Measurements from ENCODE around the gene FOLR1.

FOLR1 gene

GRCh38 chr11:72236083-72236697 lies 44.2 kb downstream of the FOLR1 start:
- TF ChIP-seq, protein P1, sequence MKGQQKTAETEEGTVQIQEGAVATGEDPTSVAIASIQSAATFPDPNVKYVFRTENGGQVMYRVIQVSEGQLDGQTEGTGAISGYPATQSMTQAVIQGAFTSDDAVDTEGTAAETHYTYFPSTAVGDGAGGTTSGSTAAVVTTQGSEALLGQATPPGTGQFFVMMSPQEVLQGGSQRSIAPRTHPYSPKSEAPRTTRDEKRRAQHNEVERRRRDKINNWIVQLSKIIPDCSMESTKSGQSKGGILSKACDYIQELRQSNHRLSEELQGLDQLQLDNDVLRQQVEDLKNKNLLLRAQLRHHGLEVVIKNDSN (IDR thresholded peaks at IDR 0.05): no peak
- TF ChIP-seq NFIC (IDR thresholded peaks at IDR 0.05): no peak
- TF ChIP-seq, protein P2, sequence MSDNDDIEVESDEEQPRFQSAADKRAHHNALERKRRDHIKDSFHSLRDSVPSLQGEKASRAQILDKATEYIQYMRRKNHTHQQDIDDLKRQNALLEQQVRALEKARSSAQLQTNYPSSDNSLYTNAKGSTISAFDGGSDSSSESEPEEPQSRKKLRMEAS (IDR thresholded peaks at IDR 0.05): no peak

- no peak for TF ChIP-seq RAD21 (IDR thresholded peaks at IDR 0.05; ENCODE audit: low read depth)
- no peak for TF ChIP-seq EGR1 (IDR thresholded peaks at IDR 0.05)
- no peak for TF ChIP-seq TCF12 (IDR thresholded peaks at IDR 0.05; ENCODE audit: low read depth)
- TF ChIP-seq TAF1 (IDR thresholded peaks at IDR 0.05; ENCODE audit: low read depth): no peak
- no peak for TF ChIP-seq ZBTB7A (IDR thresholded peaks at IDR 0.05; ENCODE audit: low read depth)
- TF ChIP-seq, protein P2 (IDR thresholded peaks at IDR 0.05): no peak
- TF ChIP-seq, protein P1 (IDR thresholded peaks at IDR 0.05): no peak
- TF ChIP-seq CREB1 (IDR thresholded peaks at IDR 0.05; ENCODE audit: low read depth): no peak
- no peak for TF ChIP-seq REST (IDR thresholded peaks at IDR 0.05; ENCODE audit: low read depth)
Measured at GRCh38 chr11:72236774-72237111, 44.8 kb downstream of the FOLR1 start.

DNA sequence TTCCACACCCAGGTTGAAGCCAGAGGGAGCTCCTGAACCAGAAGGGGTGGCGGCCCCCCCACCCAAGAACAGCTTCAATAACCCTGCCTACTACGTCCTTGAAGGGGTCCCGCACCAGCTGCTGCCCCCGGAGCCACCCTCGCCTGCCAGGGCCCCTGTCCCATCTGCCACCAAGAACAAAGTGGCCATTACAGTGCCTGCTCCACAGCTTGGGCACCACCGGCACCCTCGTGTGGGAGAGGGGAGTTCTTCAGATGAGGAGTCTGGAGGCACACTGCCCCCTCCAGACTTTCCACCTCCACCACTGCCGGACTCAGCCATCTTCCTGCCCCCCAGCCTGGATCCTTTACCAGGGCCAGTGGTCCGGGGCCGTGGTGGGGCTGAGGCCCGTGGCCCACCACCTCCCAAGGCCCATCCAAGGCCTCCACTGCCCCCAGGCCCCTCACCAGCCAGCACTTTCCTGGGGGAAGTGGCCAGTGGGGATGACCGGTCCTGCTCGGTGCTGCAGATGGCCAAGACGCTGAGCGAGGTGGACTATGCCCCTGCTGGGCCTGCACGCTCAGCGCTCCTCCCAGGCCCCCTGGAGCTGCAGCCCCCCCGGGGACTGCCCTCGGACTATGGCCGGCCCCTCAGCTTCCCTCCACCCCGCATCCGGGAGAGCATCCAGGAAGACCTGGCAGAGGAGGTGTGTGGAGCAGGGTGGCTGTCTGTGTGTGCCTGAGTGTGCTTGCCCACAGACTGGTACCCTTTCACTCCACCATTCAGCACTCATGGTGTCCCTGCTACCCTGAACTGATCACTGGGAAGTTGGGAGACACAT lies 45.4 kb downstream of the FOLR1 start:
- TF ChIP-seq EGR1 (IDR thresholded peaks at IDR 0.05) (no peak), ZBTB7A (IDR thresholded peaks at IDR 0.05; ENCODE audit: low read depth) (no peak), TEAD4 (IDR thresholded peaks at IDR 0.05) (no peak), CEBPB (IDR thresholded peaks at IDR 0.05) (no peak), EP300 (IDR thresholded peaks at IDR 0.05; ENCODE audit: borderline replicate concordance) (no peak), CREB1 (IDR thresholded peaks at IDR 0.05; ENCODE audit: low read depth) (no peak), TCF12 (IDR thresholded peaks at IDR 0.05; ENCODE audit: low read depth) (no peak), YY1 (IDR thresholded peaks at IDR 0.05; ENCODE audit: low read depth) (no peak), FOXM1 (IDR thresholded peaks at IDR 0.05; ENCODE audit: borderline replicate concordance, low read depth) (no peak)
- TF ChIP-seq, protein P2 (IDR thresholded peaks at IDR 0.05): no peak
- TF ChIP-seq, protein P1 (IDR thresholded peaks at IDR 0.05): no peak

GRCh38 chr11:72238040-72238450 lies 46.1 kb downstream of the FOLR1 start:
- TF ChIP-seq TEAD4 (IDR thresholded peaks at IDR 0.05) (no peak), RAD21 (IDR thresholded peaks at IDR 0.05; ENCODE audit: low read depth) (peak; percentile 66), REST (IDR thresholded peaks at IDR 0.05; ENCODE audit: low read depth) (no peak)

DNA sequence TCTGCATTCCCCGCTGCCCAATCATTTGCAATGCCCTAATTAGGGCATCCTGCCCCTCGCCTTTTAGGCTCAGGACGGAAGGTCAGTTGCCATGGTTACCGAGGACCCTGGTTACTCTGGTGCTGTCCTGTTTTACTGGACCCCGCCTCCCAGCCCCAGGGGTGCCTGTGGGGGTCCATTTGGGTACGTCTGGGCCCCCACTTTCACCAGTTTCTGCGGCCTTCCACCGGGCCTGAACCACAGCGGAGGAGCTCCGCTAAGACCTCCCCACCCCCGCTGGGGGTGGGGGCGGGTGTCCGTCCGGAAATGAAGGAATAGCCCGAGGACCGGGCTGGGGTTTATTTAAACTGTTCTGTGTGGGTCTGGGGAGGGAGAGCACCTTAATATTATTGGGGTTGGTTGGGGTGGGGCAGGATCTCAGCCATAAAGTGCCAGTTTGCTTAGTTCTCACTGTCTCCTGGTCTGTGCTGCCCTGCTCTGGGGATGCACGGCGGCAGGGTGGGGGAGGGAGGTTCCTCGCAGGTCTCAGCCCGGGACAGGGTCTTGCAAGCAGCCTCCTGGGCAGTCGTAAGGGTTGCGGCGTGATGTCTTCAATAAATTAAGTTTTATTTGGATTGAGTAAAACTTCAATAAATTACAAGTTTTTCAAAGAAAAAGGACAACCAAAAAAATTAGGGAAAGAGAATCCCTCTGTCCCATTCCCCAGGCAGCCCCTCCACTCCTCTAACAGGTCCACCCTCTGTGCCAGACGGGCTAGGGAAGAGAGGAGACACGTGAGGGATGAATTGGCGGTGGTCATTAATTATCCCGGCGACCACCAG lies 46.8 kb downstream of the FOLR1 start:
- no peak for TF ChIP-seq TEAD4 (IDR thresholded peaks at IDR 0.05)
